HG02970 (cell line): ENCODE data around the gene MYT1.

Experiments used
- ATAC-seq: cut with Tn5 transposase; IDR thresholded peaks from one replicate; pipeline ENCODE4 v1.9.1; 2021; ENCODE audit warnings: mild to moderate bottlenecking, moderate library complexity, moderate number of reproducible peaks; ENCODE audit not compliant: unreplicated experiment, low FRiP score

The MYT1 gene

DNA sequence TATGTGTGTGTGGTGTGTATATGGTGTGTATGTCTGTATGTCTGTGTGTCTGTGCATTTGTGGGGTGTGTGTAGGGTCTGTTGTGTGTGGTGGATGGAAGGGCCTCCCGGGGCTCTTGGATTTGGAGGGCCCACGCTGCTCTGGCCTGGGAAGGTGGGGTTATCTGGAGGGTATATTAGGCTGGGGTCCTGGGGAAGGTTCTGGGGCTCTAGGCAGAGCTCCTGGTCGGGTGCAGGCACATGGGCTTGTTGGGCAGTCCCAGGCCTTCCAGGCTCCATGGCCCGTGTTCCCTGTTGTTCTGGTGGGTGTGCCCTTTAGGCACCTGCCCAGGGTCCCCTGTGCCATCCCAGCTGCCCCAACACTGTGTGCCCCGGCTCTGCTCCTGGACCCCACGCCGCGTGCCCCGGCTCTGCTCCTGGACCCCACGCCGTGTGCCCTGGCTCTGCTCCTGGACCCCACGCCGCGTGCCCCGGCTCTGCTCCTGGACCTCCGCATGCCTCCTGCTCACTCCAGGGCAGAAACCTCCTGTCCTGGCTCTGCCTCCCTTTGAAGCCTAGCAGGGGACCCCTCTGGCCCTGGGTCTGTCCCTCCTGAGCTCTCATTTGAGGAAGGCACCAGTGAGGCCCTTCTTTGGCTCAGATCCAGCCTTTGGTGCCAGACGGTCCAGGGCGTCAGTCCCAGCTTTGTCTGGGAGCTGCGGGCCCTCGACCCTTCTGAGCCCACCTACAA is 10.2 kb upstream of the MYT1 start:
- ATAC-seq = no peak

- no peak for ATAC-seq
Observed at GRCh38 chr20:64154590-64155257, 9.5 kb upstream of the MYT1 start.

DNA sequence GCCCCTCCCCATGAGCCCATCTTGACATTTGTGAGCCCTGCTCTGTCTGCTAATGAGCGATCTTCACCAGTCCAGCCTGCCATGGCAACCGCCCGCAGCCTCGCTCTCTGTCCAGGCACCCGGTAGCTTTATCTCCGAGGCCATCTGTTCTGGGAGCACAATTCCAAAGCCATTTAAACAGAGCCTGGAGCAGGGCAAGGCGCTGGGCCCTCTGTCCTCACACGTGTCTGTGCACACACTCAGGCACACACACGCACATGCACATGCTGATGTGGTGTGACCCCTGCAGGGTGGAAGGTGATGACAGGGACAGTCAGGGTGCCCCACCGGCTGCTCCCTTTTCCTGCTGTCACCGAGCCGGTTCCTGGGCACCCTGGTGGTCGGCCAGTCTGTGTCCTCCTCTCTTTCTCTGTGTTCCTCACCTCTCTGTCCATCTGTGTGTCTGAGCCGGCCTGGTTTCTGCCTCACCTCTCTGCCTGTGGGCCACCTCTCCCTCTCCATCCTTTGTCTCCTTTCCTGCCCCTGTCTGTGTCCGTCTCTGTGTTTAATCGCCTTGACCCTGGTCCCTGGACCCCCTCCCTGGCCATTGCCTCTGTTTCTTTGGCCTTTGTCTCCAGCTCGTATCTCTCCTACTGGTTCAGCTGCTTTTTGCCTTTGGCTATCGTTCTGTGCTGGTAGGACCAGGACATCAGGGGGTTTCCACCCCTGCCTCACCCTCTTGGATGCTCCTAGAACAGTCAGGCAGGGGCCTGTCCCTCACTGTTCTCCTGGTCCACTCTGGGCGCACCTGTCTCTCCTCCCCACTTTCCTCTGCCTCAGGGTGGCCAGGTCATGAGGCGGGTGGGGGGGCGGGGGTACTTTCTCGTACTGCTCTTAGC is 8.8 kb upstream of the MYT1 start:
- ATAC-seq = no peak

- ATAC-seq = no peak
Observed at GRCh38 chr20:64156136-64156885, 7.9 kb upstream of the MYT1 start.

GRCh38 chr20:64156886-64157875 is 7.1 kb upstream of the MYT1 start:
- ATAC-seq = no peak

DNA sequence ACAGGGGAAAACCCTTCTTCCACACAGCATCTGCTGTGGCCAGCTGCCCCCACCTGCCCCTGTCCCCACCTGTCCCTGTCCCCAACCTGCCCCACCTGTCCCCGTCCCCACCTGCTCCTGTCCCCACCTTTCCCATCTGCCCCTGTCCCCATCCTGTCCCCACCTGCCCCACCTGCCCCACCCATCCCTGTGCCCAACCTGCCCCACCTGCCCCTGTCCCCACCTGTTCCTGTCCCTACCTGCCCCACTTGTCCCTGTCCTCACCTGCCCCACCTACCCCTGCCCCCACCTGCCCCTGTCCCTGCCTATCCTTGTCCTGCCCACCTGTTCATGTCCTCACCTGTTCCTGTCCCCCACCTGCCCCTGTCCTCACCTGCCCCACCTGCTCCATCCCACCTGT is 6.4 kb upstream of the MYT1 start:
- ATAC-seq = no peak

GRCh38 chr20:64158346-64159285 is 5.6 kb upstream of the MYT1 start:
- no peak for ATAC-seq

GRCh38 chr20:64159286-64159680 is 5.0 kb upstream of the MYT1 start:
- ATAC-seq = no peak

DNA sequence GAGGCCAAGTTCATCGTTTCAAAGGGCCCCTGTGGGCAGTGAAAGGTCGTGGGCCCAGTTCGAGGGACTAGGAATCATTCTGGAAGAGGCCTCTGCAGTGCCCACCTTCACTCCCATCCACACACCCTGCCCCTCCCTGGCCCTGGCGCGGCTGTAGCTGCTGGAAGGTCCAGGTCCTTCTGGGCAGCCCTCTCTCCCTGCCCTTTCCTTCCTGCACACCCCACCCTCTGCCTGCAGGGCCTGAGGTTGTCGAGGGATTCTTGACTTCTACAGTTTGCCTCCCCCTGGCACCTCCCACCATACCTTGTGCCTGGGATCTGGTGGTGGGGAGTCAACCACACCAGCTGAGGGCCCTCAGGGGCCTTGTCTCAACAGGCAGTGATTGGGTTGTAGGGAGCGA is 4.5 kb upstream of the MYT1 start:
- ATAC-seq = no peak

- no peak for ATAC-seq
Observed at GRCh38 chr20:64160118-64160517, 4.1 kb upstream of the MYT1 start.

DNA sequence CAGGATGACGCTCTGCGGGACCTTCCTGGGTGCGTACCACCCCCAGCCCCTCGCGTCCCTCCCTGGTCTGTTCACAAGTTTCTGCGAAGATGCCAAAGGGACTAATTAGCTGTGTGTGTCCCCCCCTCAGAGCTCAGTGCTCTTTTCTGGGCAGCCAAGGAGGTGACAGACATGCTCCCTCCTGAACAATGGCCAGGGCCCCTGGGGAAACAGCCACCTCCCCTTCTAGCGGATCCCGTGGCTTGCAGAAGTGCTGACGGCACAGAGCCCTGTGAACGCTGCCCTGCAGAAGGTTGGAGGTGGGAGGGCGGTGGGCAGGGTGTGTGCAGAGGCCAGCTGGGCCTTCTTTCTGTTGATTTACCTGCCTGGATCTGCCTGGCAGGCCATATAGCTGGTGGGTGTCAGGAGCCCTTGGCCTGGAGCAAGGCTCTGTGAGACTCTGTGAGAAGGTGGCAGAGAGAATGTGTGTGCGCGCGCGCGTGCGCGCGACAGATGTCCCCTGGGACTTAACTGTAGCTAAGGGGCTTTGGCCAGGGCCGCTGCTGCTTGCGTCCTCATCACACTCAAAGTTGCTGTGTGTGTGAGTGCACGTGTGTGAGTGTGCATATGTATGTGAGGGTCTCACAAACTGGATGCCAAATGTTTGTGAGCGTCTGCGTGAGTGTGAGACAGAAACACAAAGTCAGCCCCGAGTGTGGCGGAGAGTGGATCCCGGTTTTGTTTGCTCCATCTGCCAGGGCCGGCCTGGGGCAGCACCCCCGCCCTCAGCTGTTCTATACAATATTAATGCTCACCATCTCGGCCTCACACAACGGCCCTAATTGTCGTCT is 3.5 kb upstream of the MYT1 start:
- no peak for ATAC-seq

GRCh38 chr20:64161356-64162238 is 2.7 kb upstream of the MYT1 start:
- ATAC-seq = no peak

- ATAC-seq = no peak
Observed at GRCh38 chr20:64162239-64162910, 1.9 kb upstream of the MYT1 start.

GRCh38 chr20:64163776-64164122 is 503 bp upstream of the MYT1 start:
- no peak for ATAC-seq

DNA sequence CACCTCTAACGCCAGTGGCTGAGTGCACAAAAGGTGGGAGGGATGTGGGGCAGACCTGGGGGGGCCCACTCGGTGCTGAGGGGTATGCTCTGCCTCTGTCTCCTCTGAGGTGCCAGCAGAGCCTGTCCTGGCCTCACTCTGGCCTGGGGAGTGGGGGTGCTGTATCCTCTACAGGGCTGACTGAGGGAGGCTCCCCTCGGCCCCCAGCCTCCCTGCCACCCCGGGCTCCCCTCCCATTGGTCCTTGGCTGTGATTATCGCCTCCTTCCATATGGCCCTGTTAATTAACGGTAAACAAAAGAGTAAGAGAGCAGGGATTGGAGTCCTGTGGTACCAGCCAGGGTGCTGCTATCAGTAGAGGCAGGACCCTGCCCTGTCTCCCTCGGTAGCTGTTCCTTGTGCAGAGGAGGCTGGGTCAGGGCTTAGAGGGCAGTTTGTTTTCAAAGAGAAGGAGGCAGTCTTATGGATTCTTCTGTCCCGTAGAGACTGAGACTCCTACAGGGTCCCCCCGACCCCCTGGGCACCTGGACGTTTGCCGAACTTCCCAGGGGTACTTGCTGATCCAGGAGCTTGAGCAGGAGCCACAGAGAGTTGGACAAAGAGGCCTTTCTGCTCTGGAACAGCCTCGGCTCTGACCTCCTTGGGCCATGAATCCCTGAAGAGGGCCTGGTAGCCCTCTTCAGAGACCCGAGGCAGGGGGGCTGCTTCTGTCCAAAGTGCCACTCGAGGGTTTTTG is 1.8 kb downstream of the MYT1 start:
- no peak for ATAC-seq
